ENCODE data around the gene FN3KRP. TPM values are rescaled to one million over a fixed set of nuclear protein-coding genes. Genes with fewer than 3 reads are reported as not detected.

The FN3KRP gene
- total RNA-seq, 6 experiments from 2014 or later, result 7.6 to 24.8 (median 14.3) TPM

DNA sequence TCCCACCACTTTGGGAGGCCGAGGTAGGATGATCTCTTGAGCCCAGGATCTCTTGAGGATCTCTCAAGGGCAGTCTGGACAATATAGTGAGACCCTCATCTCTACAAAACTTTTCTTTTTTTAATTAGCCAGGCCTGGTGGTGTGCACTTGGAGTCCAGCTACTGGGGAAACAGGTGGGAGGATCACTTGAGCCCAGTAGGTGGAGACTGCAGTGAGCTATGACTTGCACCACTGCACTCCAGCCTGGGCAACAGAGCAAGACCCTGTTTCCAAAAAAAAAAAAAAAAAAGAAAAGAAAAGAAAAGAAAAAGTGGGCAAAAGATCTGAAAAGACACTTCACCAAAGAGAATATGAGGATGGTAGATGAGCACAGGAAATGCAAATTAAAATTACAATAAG, 33.0 kb upstream of the FN3KRP start:
- ATAC-seq (no peak), DNase-seq (no peak)
- H3K27me3 ChIP-seq, result no peaks in the 10 kb centered on the region
- peak overlapping the region; percentile 83 to 89 (median 88) for H3K27ac ChIP-seq
- TF ChIP-seq POLR2A (IDR thresholded peaks at IDR 0.05), result no peak
- TF ChIP-seq, protein P1, sequence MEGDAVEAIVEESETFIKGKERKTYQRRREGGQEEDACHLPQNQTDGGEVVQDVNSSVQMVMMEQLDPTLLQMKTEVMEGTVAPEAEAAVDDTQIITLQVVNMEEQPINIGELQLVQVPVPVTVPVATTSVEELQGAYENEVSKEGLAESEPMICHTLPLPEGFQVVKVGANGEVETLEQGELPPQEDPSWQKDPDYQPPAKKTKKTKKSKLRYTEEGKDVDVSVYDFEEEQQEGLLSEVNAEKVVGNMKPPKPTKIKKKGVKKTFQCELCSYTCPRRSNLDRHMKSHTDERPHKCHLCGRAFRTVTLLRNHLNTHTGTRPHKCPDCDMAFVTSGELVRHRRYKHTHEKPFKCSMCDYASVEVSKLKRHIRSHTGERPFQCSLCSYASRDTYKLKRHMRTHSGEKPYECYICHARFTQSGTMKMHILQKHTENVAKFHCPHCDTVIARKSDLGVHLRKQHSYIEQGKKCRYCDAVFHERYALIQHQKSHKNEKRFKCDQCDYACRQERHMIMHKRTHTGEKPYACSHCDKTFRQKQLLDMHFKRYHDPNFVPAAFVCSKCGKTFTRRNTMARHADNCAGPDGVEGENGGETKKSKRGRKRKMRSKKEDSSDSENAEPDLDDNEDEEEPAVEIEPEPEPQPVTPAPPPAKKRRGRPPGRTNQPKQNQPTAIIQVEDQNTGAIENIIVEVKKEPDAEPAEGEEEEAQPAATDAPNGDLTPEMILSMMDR (IDR thresholded peaks at IDR 0.05), result no peak
- peaks cover 0 to 23% (median 6%) of the 10 kb centered on the region in 4 donors for H3K4me1 ChIP-seq
- no peaks in the 10 kb centered on the region for H3K9me3 ChIP-seq
- no peak overlapping the region for H3K4me3 ChIP-seq
- intact Hi-C loops (cut with DNase I), result no loop called here
- H3K36me3 ChIP-seq, result no peaks in the 10 kb centered on the region
- 86% methylated on average over 1 of the region's 1 CpG for WGBS (ENCODE audit: insufficient coverage, low coverage, low lambda C conversion rate, missing lambda C conversion rate)

DNA sequence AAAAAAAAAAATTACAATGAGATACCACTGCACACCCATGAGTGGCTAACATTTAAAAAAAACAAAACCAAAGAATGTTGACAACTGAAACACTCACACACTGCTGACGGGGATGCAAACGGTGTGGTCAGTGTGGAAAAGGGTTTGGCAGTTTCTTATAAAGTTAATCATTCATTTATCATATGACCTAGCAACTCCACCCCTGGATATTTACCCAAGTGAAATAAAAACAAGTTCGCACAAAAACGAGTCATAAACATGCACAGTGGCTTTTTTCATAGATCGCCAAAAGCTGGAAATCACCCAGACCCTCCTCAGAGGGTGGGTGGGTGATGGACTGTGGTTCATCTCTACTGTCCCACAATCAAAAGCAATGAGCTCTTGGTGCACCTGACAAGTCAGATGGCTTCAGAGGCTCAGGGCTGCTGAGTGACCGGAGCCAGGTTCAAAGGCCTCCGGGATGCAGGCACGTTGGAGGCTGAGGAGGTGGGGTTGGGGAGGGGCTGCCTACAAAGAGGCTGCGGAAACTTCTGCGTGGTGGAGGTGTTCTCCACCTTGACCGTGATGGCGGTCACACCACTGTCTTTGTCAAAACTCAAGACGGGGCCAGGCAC, 32.2 kb upstream of the FN3KRP start:
- no peaks in the 10 kb centered on the region for H3K36me3 ChIP-seq
- H3K9me3 ChIP-seq, result no peaks in the 10 kb centered on the region
- peak overlapping the region in 2 of 3 donors; percentile 6 to 20 for H3K4me3 ChIP-seq
- H3K27ac ChIP-seq, result peak overlapping the region; percentile 83 to 89 (median 88)
- peaks cover 0 to 23% (median 6%) of the 10 kb centered on the region in 4 donors for H3K4me1 ChIP-seq
- no peaks in the 10 kb centered on the region for H3K27me3 ChIP-seq
- TF ChIP-seq POLR2A (IDR thresholded peaks at IDR 0.05), result peak; percentile 31
- TF ChIP-seq, protein P1 (IDR thresholded peaks at IDR 0.05), result no peak
- ATAC-seq (peak; percentile 77 to 85 (median 83)), DNase-seq (peak; percentile 70 to 84 (median 80))
- intact Hi-C loops (cut with DNase I), result no loop called here
- WGBS (ENCODE audit: insufficient coverage, low coverage, low lambda C conversion rate, missing lambda C conversion rate), result 35% methylated on average over 12 of the region's 13 CpGs

DNA sequence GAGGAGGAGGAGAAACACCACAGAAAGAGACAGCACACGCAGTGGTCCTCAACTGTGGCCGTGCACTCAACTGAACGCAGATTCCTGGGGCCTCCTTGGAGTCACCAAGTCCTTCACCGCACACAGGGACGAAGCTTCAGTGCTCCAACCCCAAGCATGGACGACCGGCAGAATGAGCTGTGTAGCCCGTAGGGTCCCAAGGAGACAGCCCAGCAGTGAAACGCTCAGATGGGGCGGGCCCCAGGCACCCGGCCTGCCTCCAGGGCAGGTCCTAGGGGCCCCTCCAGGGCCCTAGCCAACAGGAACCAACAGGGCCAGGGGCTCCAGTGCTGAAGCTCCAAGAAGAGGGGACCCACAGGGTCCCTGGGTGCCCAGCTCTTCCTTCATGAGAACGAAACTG, 31.2 kb upstream of the FN3KRP start:
- Histone ChIP-seq H3K27ac (peak overlapping the region in 2 of 3 donors; percentile 47 to 75), H3K4me1 (peaks cover 0 to 23% (median 6%) of the 10 kb centered on the region in 4 donors), H3K27me3 (no peaks in the 10 kb centered on the region), H3K9me3 (no peaks in the 10 kb centered on the region), H3K4me3 (no peak overlapping the region), H3K36me3 (no peaks in the 10 kb centered on the region)
- no peak for ATAC-seq
- DNase-seq, result no peak
- 94% methylated on average over 3 of the region's 12 CpGs for WGBS (ENCODE audit: insufficient coverage, low coverage, low lambda C conversion rate, missing lambda C conversion rate)
- intact Hi-C loops (cut with DNase I), result no loop called here
- TF ChIP-seq POLR2A (IDR thresholded peaks at IDR 0.05), result no peak
- TF ChIP-seq, protein P1 (IDR thresholded peaks at IDR 0.05), result no peak

DNA sequence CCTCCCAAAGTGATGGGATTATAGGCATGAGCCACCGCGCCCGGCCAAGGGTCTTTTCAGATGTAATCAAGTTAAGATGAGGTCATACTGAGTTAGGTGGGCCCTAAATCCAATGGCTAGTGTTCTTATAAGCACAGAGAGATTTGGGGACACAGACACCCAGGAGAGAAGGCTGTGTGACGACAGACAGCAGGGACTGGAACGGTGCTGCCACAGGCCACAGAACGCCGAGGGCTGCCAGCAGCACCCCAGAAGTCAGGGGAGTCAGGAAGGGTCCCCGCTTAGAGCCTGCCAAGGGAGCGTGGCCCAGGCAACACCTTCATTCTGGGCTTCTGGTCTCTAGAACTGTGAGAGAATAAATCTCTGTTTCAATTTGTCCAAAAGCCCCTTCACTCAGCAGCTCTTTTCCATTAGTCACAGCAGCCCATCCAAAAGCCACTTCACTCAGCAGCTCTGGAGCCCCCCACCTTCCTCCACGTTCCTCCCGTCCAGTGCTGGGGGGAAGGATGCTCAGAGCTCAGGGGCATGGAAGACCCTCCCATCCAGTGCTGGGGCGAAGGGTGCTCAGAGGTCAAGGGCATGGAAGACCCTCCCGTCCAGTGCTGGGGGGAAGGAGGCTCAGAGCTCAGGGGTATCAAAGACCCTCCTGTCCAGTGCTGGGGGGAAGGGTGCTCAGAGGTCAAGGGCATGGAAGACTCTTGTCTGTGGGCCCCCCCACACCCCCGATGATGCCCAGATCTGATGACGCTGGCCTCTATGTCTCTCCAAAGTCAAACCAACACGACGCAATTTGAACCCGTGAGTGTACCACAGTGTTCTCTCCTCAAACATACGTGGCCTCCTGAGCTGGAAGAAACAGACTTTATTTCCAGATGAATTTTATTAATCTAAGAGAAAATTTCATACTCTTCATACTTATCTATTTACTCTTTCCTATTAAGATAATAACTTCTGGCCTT, 29.9 kb upstream of the FN3KRP start:
- Histone ChIP-seq H3K27ac (peak overlapping the region; percentile 84 to 96 (median 92)), H3K4me1 (peaks cover 0 to 23% (median 6%) of the 10 kb centered on the region in 4 donors), H3K9me3 (no peaks in the 10 kb centered on the region), H3K27me3 (no peaks in the 10 kb centered on the region), H3K36me3 (no peaks in the 10 kb centered on the region), H3K4me3 (no peak overlapping the region)
- TF ChIP-seq, protein P1 (IDR thresholded peaks at IDR 0.05), result no peak
- no peak for TF ChIP-seq POLR2A (IDR thresholded peaks at IDR 0.05)
- intact Hi-C loops (cut with DNase I), result no loop called here
- 84% methylated on average over 14 of the region's 19 CpGs for WGBS (ENCODE audit: insufficient coverage, low coverage, low lambda C conversion rate, missing lambda C conversion rate)
- ATAC-seq (no peak), DNase-seq (no peak)
